ENCODE measurements around the gene PPP1CB.
A peak's percentile ranks its signal among the peaks of the same experiment; 100 is the strongest.
"Not testable (repeated sequence)": the region's sequence is repeated elsewhere in the genome, so short reads cannot be mapped to it uniquely, and the experiment has no call there.

The PPP1CB gene
- total RNA-seq = 136 to 377 (median 226) reads per million in 4 donors

DNA sequence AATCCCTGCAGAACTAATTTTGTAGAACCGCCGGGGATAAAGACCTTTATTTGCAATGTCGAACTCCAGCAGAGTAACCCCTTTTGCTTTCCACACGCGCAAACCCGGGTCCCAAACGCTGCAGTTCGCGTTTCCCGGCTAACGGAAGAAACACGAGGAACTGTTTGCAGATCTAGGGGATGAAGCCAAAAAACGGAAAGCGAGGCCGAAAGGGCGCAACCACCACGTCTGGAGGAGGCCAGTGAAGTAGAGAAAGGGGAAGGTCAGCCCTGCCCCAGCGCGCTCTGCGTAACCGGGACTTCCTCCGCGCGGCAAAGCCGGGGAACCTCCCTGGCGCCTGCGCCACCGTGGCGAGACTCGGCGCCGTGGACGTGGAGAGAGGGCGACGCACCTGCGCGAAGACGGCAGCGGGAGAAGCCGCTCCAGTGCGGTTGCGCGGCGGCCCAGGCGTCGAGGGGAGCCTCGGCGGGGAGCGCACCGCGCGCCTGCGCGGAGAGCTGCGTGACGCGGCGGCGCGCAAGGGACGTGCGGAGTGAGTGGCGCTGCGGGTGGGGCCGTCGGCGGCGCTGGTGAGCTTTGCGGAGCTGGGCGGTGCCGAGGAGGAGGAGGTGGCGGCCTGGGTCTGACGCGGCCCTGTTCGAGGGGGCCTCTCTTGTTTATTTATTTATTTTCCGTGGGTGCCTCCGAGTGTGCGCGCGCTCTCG lies at the start of gene PPP1CB:
TSS of gene PPP1CB (plus strand) at position 579 of the 704 bp plus-strand sequence. CDS start 295 bp downstream, outside the sequence.
- peak; percentile 93 to 99 (median 96) for DNase-seq

DNA sequence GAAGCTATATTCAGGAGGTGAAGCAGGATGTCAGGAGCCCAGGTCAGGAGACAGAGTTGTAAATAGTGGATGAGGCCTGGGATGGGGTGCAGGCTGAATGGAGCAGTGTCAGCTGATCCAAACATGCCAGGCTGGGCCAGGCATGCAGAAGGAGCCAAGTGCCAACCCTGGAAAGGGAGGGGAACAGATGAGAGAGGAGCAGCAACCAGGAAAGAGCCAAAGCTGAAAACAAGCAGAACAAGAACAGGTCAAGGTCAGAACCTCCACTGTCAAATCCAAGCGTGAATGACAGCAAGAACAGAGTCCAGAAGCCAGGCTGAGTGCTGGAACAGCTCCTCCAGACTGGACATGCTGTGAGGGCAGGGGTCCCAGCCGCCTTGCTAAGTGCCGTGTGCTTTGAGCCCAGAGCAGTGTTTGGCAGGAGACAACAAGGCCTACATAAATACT lies 49.2 kb upstream of the PPP1CB start:
- DNase-seq = no peak

- no peak for DNase-seq
Measured at GRCh38 chr2:28702878-28703277, 48.8 kb upstream of the PPP1CB start.

GRCh38 chr2:28704621-28705020 lies 47.0 kb upstream of the PPP1CB start:
- DNase-seq = no peak

- DNase-seq = no peak
Measured at GRCh38 chr2:28705751-28706440, 45.7 kb upstream of the PPP1CB start.

- DNase-seq = no peak
Measured at GRCh38 chr2:28707592-28707991, 44.0 kb upstream of the PPP1CB start.

GRCh38 chr2:28709101-28709500 lies 42.5 kb upstream of the PPP1CB start:
- no peak for DNase-seq

- DNase-seq = no peak
Measured at GRCh38 chr2:28710545-28710944, 41.1 kb upstream of the PPP1CB start.

- DNase-seq = peak in 1 of 5 donors; percentile 11
Measured at GRCh38 chr2:28713577-28714298, 37.9 kb upstream of the PPP1CB start.

DNA sequence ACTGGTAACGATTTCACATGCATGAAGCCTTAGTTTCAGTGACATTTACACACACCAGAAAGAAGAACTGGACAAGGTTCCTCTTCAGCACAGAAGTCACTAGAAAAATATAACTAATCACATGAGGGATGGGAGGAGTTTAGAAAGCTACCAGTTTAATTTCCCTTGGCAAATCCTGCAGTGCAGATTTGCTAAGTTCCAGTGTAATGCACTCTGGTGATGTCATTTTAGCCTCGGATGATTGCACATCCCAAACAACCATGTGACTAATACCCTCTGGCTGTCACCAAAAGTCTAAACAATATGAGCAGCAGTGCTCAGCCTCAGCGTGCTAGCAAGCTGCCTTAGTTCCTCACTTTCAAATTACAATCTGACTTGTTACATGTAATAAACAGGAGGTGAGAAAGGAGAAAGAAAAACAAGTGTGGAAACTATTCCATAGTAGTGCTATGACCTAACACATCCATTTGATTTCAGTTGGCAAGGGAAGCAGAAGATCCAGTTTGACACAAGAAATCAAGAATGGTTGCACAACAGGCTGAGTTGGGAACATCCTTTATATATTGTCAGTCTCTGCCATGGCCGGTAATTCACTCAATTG lies 35.3 kb upstream of the PPP1CB start:
- DNase-seq = no peak

DNA sequence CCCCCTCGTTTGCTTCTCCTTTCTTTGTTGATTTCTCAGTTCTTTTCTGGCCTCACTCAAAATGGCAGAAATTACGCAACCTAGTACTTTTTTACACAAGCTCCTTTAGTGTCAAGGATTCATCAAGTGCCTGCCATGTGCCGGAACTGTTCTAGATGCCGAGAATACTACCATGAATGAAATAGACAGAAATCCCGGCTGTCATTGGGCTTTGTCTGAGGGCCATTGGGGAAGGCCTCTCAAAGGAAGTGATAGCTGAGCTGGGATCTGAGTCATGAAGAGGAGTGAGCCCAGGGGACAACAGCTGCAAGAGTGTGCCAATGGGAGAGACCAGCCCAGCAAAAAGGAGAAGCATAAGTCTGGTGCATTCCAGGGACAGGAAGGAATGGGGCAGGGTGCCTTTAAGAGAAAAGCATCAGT lies 34.3 kb upstream of the PPP1CB start:
- DNase-seq = no peak

DNA sequence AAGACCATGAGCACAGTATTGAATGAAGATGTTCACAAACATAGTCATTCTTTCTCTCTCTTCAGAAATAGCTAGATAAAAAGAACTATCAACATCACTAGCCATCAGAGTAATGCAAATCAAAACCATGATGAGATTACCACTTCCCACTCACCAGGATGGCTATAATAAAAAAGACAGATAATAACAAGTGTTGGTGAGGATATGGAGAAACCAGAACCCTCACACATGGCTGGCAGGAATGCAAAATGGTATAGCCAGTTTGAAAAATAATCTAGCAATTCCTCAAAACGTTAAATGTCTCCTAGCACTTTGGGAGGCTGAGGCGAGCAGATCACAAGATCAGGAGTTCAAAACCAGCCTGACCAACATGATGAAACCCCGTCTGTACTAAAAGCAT lies 31.3 kb upstream of the PPP1CB start:
- no peak for DNase-seq

DNA sequence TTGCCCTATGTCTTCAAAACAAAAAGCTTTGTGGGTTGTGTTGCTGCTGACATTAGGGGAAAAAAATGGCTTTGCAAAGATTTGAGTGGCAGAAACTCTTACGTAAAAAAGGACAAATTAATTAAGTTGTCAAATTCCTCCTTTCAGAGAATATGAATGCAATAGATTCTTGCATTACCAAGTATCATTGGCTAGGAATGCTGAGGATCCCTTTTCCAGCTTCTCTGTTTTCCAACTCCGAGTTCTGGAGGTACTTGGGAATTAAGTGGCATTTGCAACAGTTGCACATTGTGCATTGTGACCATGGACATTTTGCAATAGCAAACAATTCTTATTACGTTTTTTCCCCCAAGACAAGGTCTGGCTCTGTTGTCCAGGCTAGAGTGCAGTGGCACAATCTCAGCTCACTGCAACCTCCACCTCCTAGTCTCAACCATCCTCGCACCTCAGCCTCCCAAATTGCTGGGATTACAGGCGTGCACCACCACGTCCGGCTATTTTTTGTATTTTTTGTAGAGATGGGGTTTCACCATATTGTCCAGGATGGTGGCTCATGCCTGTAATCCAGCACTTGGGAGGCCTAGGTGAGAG lies 29.9 kb upstream of the PPP1CB start:
- DNase-seq = no peak

DNA sequence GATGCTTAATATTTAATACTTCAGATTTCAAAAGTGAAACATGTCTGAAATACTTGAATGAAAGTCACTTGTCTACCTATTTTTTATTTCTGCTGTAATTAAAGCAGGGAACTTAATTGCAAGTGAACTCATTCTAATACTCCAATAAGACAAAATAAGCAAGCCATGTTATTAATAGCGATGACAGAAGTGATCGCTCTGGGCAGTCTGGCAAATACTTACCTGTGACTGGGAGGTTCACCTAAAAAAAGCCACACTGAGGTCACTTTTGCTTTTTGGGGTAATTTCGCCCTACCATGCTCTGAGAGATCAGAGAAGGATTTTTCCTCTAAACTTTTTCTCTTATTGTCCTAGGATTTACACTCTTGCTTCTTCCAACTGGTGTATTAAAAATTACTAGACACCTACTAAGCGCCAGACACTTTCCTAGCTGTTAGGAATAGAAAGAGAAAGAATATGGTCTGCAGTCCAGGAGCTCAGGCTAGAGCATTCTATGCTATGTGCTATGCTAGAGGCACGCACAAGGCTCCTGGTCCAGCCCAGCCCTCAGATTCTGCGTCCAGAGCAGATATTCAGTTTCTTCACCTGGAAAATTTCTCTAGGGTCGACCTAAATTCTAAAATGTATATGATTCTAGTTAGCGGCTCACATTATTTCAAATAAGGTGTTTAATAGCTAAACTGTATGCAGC lies 26.5 kb upstream of the PPP1CB start:
- DNase-seq = no peak

DNA sequence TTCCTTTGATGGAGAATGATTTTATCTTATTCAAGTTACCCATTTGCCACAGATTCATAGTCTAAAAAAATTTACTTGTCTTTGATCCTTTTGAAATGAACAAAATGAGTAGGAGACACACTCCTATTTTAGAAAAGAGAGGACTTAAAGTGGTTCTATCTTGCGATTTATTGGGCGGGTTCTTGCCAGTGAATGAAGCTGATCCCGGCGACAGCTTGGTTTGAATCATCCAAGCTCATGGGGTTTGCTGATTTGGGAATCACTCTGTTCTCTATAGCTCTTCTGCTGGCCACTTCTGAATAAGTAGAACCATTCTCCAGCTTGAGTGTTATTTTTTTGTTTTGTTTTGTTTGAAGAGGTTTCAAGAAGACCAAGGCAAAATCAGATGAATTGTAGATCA lies 25.5 kb upstream of the PPP1CB start:
- no peak for DNase-seq

DNA sequence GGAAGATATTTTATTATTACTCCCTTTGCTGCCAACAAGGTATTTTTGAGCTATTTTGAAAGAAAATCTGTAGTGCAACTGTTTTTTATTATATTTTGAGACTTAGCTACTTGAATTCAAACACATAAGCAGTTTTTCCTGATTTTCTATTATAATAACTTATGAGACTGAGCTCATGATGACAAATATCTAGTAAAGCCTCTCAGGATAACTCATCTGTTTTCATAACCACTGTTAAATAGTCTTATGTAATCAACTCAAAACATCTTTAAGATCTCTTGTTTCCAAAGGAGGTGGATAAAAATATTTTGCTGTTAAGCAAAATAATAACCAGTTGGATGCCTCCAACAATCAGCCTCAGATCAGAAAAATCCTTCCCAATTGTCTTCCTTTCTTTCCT lies 21.9 kb upstream of the PPP1CB start:
- DNase-seq = no peak

GRCh38 chr2:28730641-28731146 lies 20.9 kb upstream of the PPP1CB start:
- no peak for DNase-seq

GRCh38 chr2:28735511-28735910 lies 16.1 kb upstream of the PPP1CB start:
- no peak for DNase-seq

DNA sequence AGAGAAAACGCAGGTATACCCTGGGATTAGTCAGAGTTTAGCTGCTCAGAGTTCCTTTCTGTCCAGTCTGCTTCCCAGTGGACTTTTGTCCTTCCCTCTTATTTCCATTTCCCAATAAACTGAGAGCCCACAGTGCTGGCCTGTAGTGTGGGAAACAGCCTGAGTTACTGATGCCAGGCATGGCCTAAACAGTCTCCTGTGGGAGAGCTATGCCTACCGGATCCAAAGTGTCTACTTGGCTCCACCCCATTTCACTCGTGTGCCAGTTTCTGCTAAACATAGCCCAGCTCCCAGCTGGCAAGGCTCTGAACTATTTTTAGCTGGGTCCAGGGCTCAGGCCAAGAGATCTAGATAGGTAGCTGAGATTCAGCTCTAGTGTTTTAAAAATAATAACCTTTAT lies 15.6 kb upstream of the PPP1CB start:
- DNase-seq = no peak

DNA sequence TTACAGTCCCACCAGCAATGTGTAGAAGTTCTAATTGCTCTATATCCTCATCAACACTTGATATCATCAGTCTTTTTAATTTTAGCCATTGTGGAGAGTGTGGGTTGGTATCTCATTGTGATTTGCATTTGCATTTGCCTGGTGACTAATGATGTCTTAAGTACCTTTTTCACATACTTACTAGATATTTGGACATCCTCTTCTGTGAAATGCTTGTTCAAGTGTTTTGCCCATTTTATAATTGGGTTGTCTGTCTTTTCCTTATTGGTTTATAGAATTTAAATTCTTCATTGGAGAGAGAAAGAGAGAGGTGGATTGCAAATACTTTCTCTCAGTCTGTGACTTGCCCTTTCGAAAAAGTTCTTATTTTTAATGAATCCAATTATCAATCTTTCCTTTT lies 14.0 kb upstream of the PPP1CB start:
- no peak for DNase-seq

GRCh38 chr2:28742619-28743018 lies 9.0 kb upstream of the PPP1CB start:
- not testable (repeated sequence) for DNase-seq

GRCh38 chr2:28745225-28745624 lies 6.4 kb upstream of the PPP1CB start:
- no peak for DNase-seq
